Glutamatergic neuron (in vitro differentiated cells): Measurements from ENCODE around the gene HS6ST1. TPM values are rescaled to one million over a fixed set of nuclear protein-coding genes. Genes with fewer than 3 reads are reported as not detected.

ENCODE experiments used
- DNase-seq: peaks from one replicate; pipeline ENCODE4 v3.0.0; 2022
- H3K27ac Mint-ChIP-seq: one replicate; pipeline ENCODE4 v1.8.0; 2020; ENCODE audit warnings: mild to moderate bottlenecking, mixed read lengths, inconsistent platforms; ENCODE audit not compliant: unreplicated experiment
- H3K27me3 Mint-ChIP-seq: one replicate; pipeline ENCODE4 v1.8.0; 2020; ENCODE audit warnings: mild to moderate bottlenecking, moderate library complexity, mixed read lengths, inconsistent platforms; ENCODE audit not compliant: unreplicated experiment
- H3K36me3 Mint-ChIP-seq: one replicate; pipeline ENCODE4 v1.8.0; 2020; ENCODE audit warnings: mild to moderate bottlenecking, mixed read lengths, inconsistent platforms; ENCODE audit not compliant: unreplicated experiment
- H3K4me1 Mint-ChIP-seq: one replicate; pipeline ENCODE4 v1.8.0; 2020; ENCODE audit warnings: mild to moderate bottlenecking, low read depth, mixed read lengths, inconsistent platforms; ENCODE audit not compliant: unreplicated experiment
- H3K4me3 Mint-ChIP-seq: one replicate; pipeline ENCODE4 v1.8.0; 2020; ENCODE audit warnings: mild to moderate bottlenecking, mixed read lengths, inconsistent platforms; ENCODE audit not compliant: unreplicated experiment
- H3K9me3 Mint-ChIP-seq: one replicate; pipeline ENCODE4 v1.8.0; 2020; ENCODE audit warnings: mild to moderate bottlenecking, moderate library complexity, mixed read lengths, inconsistent platforms; ENCODE audit not compliant: unreplicated experiment
- CTCF ChIP-seq: fragments of 200-600 bp; sonication (generic); IDR thresholded peaks from one replicate; pipeline ENCODE4 v1.5.0; 2021; ENCODE audit not compliant: partially characterized antibody, unreplicated experiment
- total RNA-seq: library from RNA; stranded (reverse); fragmentation: NEBNext Ultra II Directional; extraction: Animal tissue kit (Norgen Biotek cat#: 25700); gene quantifications from one replicate; pipeline ENCODE4 v1.2.1, GENCODE V29; 2021; ENCODE audit not compliant: unreplicated experiment

HS6ST1 gene
- total RNA-seq, 1 donor from 2014 or later: 173 TPM

- Mint-ChIP-seq H3K9me3 (peaks cover 4% of the 10 kb centered on the region), H3K27ac (no peak overlapping the region), H3K4me1 (no peaks in the 10 kb centered on the region), H3K36me3 (no peaks in the 10 kb centered on the region), H3K27me3 (peaks cover 5% of the 10 kb centered on the region), H3K4me3 (no peak overlapping the region)
- TF ChIP-seq CTCF: no peak
- DNase-seq: no peak
Observed at GRCh38 chr2:128217671-128218070, 101.0 kb downstream of the HS6ST1 start.

- Mint-ChIP-seq H3K27me3 (peaks cover 5% of the 10 kb centered on the region), H3K9me3 (peaks cover 4% of the 10 kb centered on the region), H3K4me1 (no peaks in the 10 kb centered on the region), H3K27ac (no peak overlapping the region), H3K4me3 (no peak overlapping the region), H3K36me3 (peaks cover 2% of the 10 kb centered on the region)
- no peak for TF ChIP-seq CTCF
- DNase-seq: no peak
Observed at GRCh38 chr2:128215897-128216642, 102.6 kb downstream of the HS6ST1 start.

Other genes starting within 250 kb of the HS6ST1 start
- 67.9 TPM for gene UGGT1, start 227.7 kb downstream of the HS6ST1 start, total RNA-seq